NT2/D1 (cell line): ENCODE data around the gene NRXN3.

Source experiments
- DNase-seq: peaks from one replicate; pipeline ENCODE4 v3.0.0-alpha.2; 2011; ENCODE audit warnings: low read depth, low spot score
- H3K27me3 ChIP-seq: 2 replicates; pipeline ENCODE4 v1.6.0; 2011; ENCODE audit warnings: mild to moderate bottlenecking; ENCODE audit not compliant: insufficient read length, insufficient read depth
- H3K36me3 ChIP-seq: 2 replicates; pipeline ENCODE4 v1.6.1; 2011; ENCODE audit warnings: mild to moderate bottlenecking, low read length, mixed read lengths; ENCODE audit not compliant: insufficient read depth, insufficient read length
- H3K4me1 ChIP-seq: 2 replicates; pipeline ENCODE4 v1.5.1; 2011; ENCODE audit not compliant: insufficient read depth, insufficient read length
- H3K4me3 ChIP-seq: 2 replicates; pipeline ENCODE4 v1.5.1; 2011; ENCODE audit warnings: low read depth; ENCODE audit not compliant: insufficient read length
- H3K9ac ChIP-seq: 2 replicates; pipeline ENCODE4 v1.6.0; 2011; ENCODE audit warnings: low read depth; ENCODE audit not compliant: insufficient read length
- H3K9me3 ChIP-seq: 2 replicates; pipeline ENCODE4 v1.5.1; 2011; ENCODE audit warnings: mild to moderate bottlenecking, low read length; ENCODE audit not compliant: insufficient read depth
- SUZ12 ChIP-seq: IDR thresholded peaks from 2 replicates; pipeline ENCODE4 v1.6.1; 2011; ENCODE audit not compliant: insufficient read length, insufficient read depth; ENCODE audit errors: extremely low read depth
- YY1 ChIP-seq: IDR thresholded peaks from 2 replicates; pipeline ENCODE4 v1.6.1; 2011; ENCODE audit not compliant: insufficient read length, insufficient read depth
- ZNF274 ChIP-seq: IDR thresholded peaks from 2 replicates; pipeline ENCODE4 v1.6.1; 2011; ENCODE audit warnings: mild to moderate bottlenecking, low read depth, low read length

The NRXN3 gene

DNA sequence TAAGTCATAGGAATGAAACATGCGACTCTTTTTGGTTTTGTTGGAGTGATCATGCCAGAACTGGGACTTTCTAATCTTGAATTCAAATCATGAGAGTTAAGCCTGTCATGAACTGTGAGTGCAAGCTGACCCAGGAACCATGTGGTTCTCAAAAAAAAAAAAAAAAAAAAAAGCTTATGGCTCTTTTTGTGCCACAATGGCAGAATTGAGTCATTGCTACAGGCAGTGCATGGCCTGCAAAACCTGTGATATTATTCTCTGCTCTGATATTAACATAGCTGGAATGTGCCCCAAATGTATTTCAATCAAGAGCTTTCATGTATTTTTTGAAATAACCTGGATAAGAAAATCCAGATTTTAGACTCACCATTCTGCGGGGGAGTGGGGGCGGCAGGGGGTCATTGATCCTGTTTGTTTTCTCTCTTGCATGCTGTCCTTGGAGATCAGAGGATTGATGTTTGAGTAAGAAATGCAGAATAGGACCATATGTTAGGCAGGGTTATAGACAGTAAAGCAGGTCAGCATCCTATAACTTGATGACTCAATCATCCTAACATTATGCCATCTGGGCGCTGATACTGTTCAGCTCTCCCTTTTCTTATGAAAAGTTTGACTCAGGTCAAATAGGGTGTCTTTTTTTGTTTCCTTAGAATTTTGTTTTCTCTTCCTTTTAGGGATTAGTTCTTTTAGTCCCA lies 1243.7 kb downstream of the NRXN3 start:
- Histone ChIP-seq H3K36me3 (no peaks in the 10 kb centered on the region), H3K9ac (no peak overlapping the region), H3K4me1 (no peaks in the 10 kb centered on the region), H3K27me3 (no peaks in the 10 kb centered on the region), H3K9me3 (no peaks in the 10 kb centered on the region), H3K4me3 (no peak overlapping the region)
- TF ChIP-seq SUZ12 (no peak), YY1 (no peak), ZNF274 (no peak)
- no peak for DNase-seq

DNA sequence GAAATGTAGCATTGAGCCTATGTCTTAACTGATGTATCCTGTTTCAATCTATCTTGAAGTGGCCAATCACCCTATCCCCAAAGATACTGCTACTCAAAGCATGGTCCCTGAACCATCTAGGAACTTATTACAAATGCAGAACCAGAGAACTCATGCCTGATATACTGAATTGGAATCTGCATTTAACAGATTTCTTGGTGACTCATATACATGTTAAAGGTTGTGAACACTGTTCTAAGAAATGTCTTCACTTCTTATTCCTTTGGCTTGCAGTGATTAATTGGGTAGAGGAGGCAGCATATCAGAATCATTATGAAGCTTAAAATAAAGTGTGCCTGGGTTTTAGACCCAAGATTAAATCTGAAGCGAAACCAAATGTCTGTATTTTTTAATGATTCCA lies 1245.6 kb downstream of the NRXN3 start:
- no peak for TF ChIP-seq YY1
- no peak for TF ChIP-seq ZNF274
- no peak for TF ChIP-seq SUZ12
- H3K4me3 ChIP-seq = no peak overlapping the region
- DNase-seq = no peak
- no peaks in the 10 kb centered on the region for H3K9me3 ChIP-seq
- H3K27me3 ChIP-seq = no peaks in the 10 kb centered on the region
- H3K9ac ChIP-seq = no peak overlapping the region
- H3K36me3 ChIP-seq = no peaks in the 10 kb centered on the region
- no peaks in the 10 kb centered on the region for H3K4me1 ChIP-seq

DNA sequence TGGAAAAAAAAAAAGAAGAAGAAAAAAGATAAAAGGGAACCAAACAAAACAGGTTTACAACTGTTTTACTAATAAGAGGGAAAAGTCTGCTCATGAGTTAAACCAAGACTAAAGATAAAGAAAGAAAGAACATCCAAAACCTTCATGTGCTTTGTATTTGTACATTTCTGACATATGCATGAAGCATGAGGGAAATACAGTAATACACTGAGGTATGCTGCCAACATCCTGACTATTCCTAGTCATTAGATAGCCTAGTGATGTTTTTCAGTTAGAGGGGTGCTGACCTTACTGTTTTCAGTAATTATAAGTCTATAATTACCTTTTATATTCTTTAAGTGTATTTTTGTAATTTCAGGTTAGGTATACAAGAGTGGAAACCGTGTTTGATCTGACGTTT lies 1247.8 kb downstream of the NRXN3 start:
- no peak for TF ChIP-seq SUZ12
- Histone ChIP-seq H3K36me3 (no peaks in the 10 kb centered on the region), H3K9ac (no peak overlapping the region), H3K4me3 (no peak overlapping the region), H3K4me1 (no peaks in the 10 kb centered on the region), H3K27me3 (no peaks in the 10 kb centered on the region), H3K9me3 (no peaks in the 10 kb centered on the region)
- no peak for DNase-seq

DNA sequence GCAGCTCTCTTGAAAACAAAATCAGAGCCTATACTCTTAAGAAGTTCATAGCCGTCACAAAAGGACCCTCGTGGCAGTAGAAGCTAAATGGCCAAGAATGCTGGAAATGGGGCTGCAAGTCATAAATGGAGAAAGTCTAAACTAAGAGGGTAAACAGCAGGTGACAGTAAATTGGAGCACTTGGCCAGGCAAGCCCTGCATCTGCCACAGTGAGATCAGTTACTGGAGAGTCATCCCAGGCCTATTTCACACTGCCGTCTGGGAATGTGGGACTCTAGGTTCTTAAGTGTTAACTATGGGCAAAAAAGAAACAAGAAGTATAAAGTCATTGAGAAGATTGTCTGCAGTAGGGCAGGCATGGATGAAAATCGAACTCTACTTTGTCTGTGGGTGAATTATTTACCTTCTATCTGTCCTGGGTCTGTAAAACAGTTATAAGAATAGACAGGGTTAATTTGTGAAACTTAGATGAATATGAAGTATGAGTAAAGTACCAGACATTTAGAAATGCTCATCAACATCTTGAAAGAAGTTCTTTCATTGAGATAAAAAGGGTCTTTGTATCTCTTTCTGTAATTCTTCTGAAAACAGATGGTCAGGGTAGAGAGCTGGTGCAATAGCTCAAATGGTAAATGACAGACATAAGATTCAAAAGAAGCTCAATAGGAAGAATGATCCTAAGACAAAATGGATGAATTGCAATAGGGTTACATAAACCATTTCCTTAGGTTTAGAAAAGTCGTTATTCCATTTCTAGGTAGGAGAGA lies 1248.7 kb downstream of the NRXN3 start:
- Histone ChIP-seq H3K4me3 (no peak overlapping the region), H3K36me3 (no peaks in the 10 kb centered on the region), H3K9me3 (no peaks in the 10 kb centered on the region), H3K4me1 (no peaks in the 10 kb centered on the region), H3K27me3 (no peaks in the 10 kb centered on the region), H3K9ac (no peak overlapping the region)
- no peak for DNase-seq
- no peak for TF ChIP-seq YY1
- TF ChIP-seq SUZ12 = no peak
- TF ChIP-seq ZNF274 = no peak

GRCh38 chr14:79419571-79420327 lies 1249.6 kb downstream of the NRXN3 start:
- no peak overlapping the region for H3K9ac ChIP-seq
- H3K4me1 ChIP-seq = no peaks in the 10 kb centered on the region
- no peak overlapping the region for H3K4me3 ChIP-seq
- TF ChIP-seq SUZ12 (no peak), YY1 (no peak), ZNF274 (no peak)
- no peaks in the 10 kb centered on the region for H3K9me3 ChIP-seq
- H3K27me3 ChIP-seq = no peaks in the 10 kb centered on the region
- DNase-seq = no peak
- no peaks in the 10 kb centered on the region for H3K36me3 ChIP-seq

- DNase-seq = no peak
- Histone ChIP-seq H3K9me3 (no peaks in the 10 kb centered on the region), H3K36me3 (no peaks in the 10 kb centered on the region), H3K4me1 (no peaks in the 10 kb centered on the region), H3K9ac (no peak overlapping the region), H3K4me3 (no peak overlapping the region), H3K27me3 (no peaks in the 10 kb centered on the region)
- TF ChIP-seq YY1 (no peak), ZNF274 (no peak), SUZ12 (no peak)
These were observed 1250.6 kb downstream of the NRXN3 start for GRCh38 chr14:79420725-79421124.

DNA sequence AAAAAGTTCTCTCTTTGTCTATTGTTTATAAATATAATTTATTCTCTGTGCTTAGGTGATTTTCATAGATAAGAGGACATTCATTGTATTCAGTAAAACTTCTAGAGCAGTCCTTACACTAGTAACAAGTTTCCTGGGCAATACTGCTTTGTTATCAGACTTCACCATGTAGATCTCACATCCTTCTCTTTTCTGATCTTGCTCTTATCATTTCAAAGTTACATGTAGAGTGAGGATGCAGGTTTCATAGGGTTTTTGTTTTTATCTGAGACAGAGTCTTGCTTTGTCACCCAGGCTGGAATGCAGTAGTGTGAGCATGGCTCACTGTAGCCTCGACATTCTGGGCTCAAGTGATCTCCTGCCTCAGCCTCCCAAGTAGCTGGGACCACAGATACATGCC lies 1251.6 kb downstream of the NRXN3 start:
- TF ChIP-seq YY1 (no peak), ZNF274 (no peak), SUZ12 (no peak)
- no peaks in the 10 kb centered on the region for H3K36me3 ChIP-seq

More for the DNA sequence above, 1251.6 kb downstream of the NRXN3 start:
- no peaks in the 10 kb centered on the region for H3K4me1 ChIP-seq
- no peak overlapping the region for H3K9ac ChIP-seq
- no peaks in the 10 kb centered on the region for H3K27me3 ChIP-seq
- DNase-seq = no peak
- no peak overlapping the region for H3K4me3 ChIP-seq
- H3K9me3 ChIP-seq = no peaks in the 10 kb centered on the region
